ENCODE results near the gene FBXO38.

Gene FBXO38

DNA sequence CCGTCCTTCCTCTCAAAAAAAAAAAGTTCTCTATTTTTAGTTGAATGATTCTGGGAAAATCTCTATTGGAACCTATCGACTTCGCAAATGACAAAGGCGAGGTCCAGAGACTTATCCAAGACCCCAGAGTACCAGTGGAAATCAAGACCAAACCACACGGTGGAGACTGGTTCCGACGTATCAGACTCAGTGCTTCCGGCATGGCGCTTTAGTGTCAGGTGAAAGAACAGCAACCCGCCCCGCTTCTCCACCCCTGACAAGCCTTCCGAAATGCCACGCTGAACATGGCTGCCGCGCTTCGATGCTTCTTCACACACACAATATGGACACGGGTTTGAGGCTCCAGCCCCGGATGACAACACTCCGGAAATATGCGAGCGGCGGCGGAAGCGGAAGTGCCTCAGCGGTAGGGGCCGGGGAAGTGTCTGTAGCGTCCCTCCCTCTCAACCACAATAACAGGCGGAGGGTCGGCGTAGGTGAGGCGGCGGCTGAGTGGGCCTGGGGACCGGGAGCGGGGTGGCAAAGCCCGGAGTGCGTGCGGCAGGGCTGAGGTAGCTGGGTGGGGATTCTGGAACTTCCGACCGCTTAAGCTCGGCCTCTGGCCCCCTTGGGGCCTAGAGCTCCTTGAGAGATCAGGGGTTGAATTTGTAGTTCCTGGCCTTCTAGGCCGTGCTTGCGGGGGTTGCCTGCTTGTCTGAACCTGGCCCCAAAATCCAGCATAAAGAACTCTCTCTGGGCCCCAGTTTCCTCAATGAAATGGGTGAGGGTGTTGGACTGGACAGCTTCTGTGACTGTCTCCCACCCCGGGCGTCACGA, at the start of gene FBXO38:
TSS of gene FBXO38 (plus strand) at position 395 of the 816 bp plus-strand sequence. CDS start 10,819 bp downstream, outside the sequence.
- TF ChIP-seq TCF12 (IDR thresholded peaks at IDR 0.05; ENCODE audit: low read depth) (peak; percentile 68; the same call in 1 of the 2 replicates), TAF1 (IDR thresholded peaks at IDR 0.05; ENCODE audit: low read depth) (peak; percentile 55; the same call in 1 of the 2 replicates), EGR1 (IDR thresholded peaks at IDR 0.05) (peak; percentile 96), FOXM1 (IDR thresholded peaks at IDR 0.05; ENCODE audit: borderline replicate concordance, low read depth) (no peak), CREB1 (IDR thresholded peaks at IDR 0.05; ENCODE audit: low read depth) (peak; percentile 68), RAD21 (IDR thresholded peaks at IDR 0.05; ENCODE audit: low read depth) (no peak), EP300 (IDR thresholded peaks at IDR 0.05; ENCODE audit: borderline replicate concordance) (peak; percentile 29; the same call in 1 of the 2 replicates), NFIC (IDR thresholded peaks at IDR 0.05) (no peak), YY1 (IDR thresholded peaks at IDR 0.05; ENCODE audit: low read depth) (peak; percentile 100), TEAD4 (IDR thresholded peaks at IDR 0.05) (peak; percentile 72), ZBTB7A (IDR thresholded peaks at IDR 0.05; ENCODE audit: low read depth) (0 out of 2 replicates have a peak, but pooled peaks have one; percentile 37), CEBPB (IDR thresholded peaks at IDR 0.05) (peak; percentile 29; the same call in 1 of the 2 replicates)
- TF ChIP-seq, protein P1, sequence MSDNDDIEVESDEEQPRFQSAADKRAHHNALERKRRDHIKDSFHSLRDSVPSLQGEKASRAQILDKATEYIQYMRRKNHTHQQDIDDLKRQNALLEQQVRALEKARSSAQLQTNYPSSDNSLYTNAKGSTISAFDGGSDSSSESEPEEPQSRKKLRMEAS (IDR thresholded peaks at IDR 0.05) = peak; percentile 87
- TF ChIP-seq, protein P2, sequence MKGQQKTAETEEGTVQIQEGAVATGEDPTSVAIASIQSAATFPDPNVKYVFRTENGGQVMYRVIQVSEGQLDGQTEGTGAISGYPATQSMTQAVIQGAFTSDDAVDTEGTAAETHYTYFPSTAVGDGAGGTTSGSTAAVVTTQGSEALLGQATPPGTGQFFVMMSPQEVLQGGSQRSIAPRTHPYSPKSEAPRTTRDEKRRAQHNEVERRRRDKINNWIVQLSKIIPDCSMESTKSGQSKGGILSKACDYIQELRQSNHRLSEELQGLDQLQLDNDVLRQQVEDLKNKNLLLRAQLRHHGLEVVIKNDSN (IDR thresholded peaks at IDR 0.05) = peak; percentile 67
- TF ChIP-seq, protein P3, sequence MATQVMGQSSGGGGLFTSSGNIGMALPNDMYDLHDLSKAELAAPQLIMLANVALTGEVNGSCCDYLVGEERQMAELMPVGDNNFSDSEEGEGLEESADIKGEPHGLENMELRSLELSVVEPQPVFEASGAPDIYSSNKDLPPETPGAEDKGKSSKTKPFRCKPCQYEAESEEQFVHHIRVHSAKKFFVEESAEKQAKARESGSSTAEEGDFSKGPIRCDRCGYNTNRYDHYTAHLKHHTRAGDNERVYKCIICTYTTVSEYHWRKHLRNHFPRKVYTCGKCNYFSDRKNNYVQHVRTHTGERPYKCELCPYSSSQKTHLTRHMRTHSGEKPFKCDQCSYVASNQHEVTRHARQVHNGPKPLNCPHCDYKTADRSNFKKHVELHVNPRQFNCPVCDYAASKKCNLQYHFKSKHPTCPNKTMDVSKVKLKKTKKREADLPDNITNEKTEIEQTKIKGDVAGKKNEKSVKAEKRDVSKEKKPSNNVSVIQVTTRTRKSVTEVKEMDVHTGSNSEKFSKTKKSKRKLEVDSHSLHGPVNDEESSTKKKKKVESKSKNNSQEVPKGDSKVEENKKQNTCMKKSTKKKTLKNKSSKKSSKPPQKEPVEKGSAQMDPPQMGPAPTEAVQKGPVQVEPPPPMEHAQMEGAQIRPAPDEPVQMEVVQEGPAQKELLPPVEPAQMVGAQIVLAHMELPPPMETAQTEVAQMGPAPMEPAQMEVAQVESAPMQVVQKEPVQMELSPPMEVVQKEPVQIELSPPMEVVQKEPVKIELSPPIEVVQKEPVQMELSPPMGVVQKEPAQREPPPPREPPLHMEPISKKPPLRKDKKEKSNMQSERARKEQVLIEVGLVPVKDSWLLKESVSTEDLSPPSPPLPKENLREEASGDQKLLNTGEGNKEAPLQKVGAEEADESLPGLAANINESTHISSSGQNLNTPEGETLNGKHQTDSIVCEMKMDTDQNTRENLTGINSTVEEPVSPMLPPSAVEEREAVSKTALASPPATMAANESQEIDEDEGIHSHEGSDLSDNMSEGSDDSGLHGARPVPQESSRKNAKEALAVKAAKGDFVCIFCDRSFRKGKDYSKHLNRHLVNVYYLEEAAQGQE (IDR thresholded peaks at IDR 0.05; ENCODE audit: low read depth) = no peak

DNA sequence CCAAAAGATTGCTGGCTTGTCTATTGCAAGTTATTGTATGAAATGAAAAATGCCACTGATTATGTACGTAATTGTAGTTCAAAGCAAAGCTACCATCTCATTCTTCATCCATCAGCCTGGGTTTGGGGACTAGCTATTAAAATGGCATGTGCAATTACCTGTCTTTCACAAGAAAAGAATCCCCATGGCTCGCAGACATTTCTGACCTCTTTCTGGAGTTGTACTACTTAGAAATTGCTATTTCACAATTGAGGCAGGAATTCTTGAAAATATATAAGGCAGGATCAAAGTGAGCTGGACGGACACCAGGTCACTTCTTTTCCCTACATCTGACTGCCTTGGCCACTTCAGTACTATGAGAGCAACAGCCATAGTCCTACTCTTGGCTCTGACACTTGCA, 48.5 kb upstream of the FBXO38 start, which contains the start of gene SPINK9:
TSS of gene SPINK9 (plus strand) at position 301 of the 400 bp plus-strand sequence. CDS start at position 356, 55 bp downstream.
- no peak for TF ChIP-seq NFIC (IDR thresholded peaks at IDR 0.05)
- TF ChIP-seq TCF12 (IDR thresholded peaks at IDR 0.05; ENCODE audit: low read depth) = no peak
- no peak for TF ChIP-seq CREB1 (IDR thresholded peaks at IDR 0.05; ENCODE audit: low read depth)
- TF ChIP-seq EGR1 (IDR thresholded peaks at IDR 0.05) = no peak
- TF ChIP-seq TEAD4 (IDR thresholded peaks at IDR 0.05) = no peak
- TF ChIP-seq YY1 (IDR thresholded peaks at IDR 0.05; ENCODE audit: low read depth) = no peak
- TF ChIP-seq EP300 (IDR thresholded peaks at IDR 0.05; ENCODE audit: borderline replicate concordance) = no peak
- no peak for TF ChIP-seq ZBTB7A (IDR thresholded peaks at IDR 0.05; ENCODE audit: low read depth)
- TF ChIP-seq, protein P1 (IDR thresholded peaks at IDR 0.05) = no peak
- no peak for TF ChIP-seq FOXM1 (IDR thresholded peaks at IDR 0.05; ENCODE audit: borderline replicate concordance, low read depth)
- TF ChIP-seq, protein P3 (IDR thresholded peaks at IDR 0.05; ENCODE audit: low read depth) = no peak
- no peak for TF ChIP-seq TAF1 (IDR thresholded peaks at IDR 0.05; ENCODE audit: low read depth)
- TF ChIP-seq, protein P2 (IDR thresholded peaks at IDR 0.05) = no peak
- no peak for TF ChIP-seq CEBPB (IDR thresholded peaks at IDR 0.05)
- TF ChIP-seq RAD21 (IDR thresholded peaks at IDR 0.05; ENCODE audit: low read depth) = no peak

DNA sequence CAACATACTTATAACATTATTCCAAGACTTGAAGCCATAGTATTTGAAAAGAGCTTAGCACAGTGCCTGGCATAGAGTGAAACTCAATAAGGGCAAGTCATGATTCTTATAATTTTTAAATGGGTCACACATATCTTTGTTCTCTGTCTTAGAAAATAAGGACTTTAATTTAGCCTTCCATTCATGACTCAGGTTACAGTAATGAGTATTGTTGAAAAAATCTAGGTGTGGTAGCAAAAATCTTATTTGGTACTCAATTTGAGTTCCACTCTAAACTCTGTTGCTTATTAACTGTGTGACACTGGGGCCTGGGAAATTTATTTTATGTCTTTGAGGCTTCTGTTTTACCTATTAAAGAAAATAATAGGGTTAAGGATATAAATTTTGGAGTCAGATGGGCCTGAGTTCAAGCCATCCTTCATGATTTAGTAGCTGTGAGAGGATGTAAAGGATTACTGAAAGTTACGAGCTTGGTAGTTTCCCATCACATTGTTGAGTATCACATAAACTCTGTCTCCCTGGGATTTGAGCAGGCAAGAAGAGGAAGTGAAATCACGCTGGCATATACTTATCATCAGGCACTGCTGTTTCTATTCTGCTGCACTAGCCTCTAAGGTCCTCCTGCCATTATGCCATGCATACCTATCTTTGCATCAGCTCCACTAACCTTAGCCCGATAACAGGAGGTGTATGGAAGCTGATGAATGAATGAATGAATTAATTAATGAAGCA, 46.9 kb upstream of the FBXO38 start:
- no peak for TF ChIP-seq TAF1 (IDR thresholded peaks at IDR 0.05; ENCODE audit: low read depth)
- TF ChIP-seq TEAD4 (IDR thresholded peaks at IDR 0.05) = no peak
- no peak for TF ChIP-seq YY1 (IDR thresholded peaks at IDR 0.05; ENCODE audit: low read depth)
- no peak for TF ChIP-seq NFIC (IDR thresholded peaks at IDR 0.05)

DNA sequence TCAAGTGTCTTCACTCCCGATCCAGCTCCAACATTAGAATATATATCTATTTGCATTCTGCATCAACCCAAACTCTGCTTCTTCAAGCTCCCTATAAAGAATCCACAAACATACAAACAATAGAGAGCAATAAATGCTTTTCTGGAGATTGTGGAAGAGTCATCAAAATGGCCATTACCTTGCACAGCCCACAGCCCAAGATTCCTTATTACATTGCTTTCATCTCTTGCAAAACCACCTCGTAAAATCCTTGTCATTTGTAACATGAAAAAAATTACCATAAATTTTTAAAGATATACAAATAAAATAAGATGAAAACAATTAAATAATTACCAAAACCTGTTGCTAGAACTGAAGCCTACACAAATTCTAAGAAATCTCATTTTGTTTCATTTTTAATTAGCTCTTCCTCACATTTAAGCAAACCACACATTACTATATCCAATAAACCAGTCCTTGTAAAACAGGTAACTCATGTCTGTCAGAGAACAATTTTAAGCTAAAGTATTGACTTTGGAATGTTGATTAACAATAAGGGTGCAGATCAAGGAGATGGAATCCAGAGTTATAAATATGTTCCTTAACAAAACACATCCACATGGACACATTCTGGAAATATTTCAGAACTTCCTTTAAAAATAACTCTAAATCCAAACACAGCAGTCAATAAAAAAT, 41.2 kb upstream of the FBXO38 start:
- TF ChIP-seq CREB1 (IDR thresholded peaks at IDR 0.05; ENCODE audit: low read depth) = no peak
- no peak for TF ChIP-seq TEAD4 (IDR thresholded peaks at IDR 0.05)
- TF ChIP-seq TAF1 (IDR thresholded peaks at IDR 0.05; ENCODE audit: low read depth) = no peak
- no peak for TF ChIP-seq FOXM1 (IDR thresholded peaks at IDR 0.05; ENCODE audit: borderline replicate concordance, low read depth)
- no peak for TF ChIP-seq RAD21 (IDR thresholded peaks at IDR 0.05; ENCODE audit: low read depth)
- TF ChIP-seq EP300 (IDR thresholded peaks at IDR 0.05; ENCODE audit: borderline replicate concordance) = no peak
- no peak for TF ChIP-seq YY1 (IDR thresholded peaks at IDR 0.05; ENCODE audit: low read depth)
- no peak for TF ChIP-seq ZBTB7A (IDR thresholded peaks at IDR 0.05; ENCODE audit: low read depth)
- TF ChIP-seq CEBPB (IDR thresholded peaks at IDR 0.05) = no peak
- TF ChIP-seq, protein P1 (IDR thresholded peaks at IDR 0.05) = no peak
- TF ChIP-seq, protein P3 (IDR thresholded peaks at IDR 0.05; ENCODE audit: low read depth) = no peak
- TF ChIP-seq EGR1 (IDR thresholded peaks at IDR 0.05) = no peak
- TF ChIP-seq TCF12 (IDR thresholded peaks at IDR 0.05; ENCODE audit: low read depth) = no peak
- TF ChIP-seq, protein P2 (IDR thresholded peaks at IDR 0.05) = no peak
- no peak for TF ChIP-seq NFIC (IDR thresholded peaks at IDR 0.05)

All from Ishikawa (cell line).